CD4-positive, alpha-beta T cell treated with Interleukin-4 for 1 hour (primary cell): ENCODE measurements around the gene KRT86.
A peak's percentile ranks its signal among the peaks of the same experiment; 100 is the strongest.
"Not testable (repeated sequence)": the region's sequence is repeated elsewhere in the genome, so short reads cannot be mapped to it uniquely, and the experiment has no call there.

ENCODE experiments used
- DNase-seq, 2 donors: peaks; one replicate each; pipeline ENCODE4 v3.0.0-alpha.2; 2020 to 2022

KRT86 gene

GRCh38 chr12:52270541-52271070 lies 3.8 kb upstream of the KRT86 start:
- DNase-seq, result no peak

- no peak for DNase-seq
Observed at GRCh38 chr12:52271158-52271557, 3.3 kb upstream of the KRT86 start.

DNA sequence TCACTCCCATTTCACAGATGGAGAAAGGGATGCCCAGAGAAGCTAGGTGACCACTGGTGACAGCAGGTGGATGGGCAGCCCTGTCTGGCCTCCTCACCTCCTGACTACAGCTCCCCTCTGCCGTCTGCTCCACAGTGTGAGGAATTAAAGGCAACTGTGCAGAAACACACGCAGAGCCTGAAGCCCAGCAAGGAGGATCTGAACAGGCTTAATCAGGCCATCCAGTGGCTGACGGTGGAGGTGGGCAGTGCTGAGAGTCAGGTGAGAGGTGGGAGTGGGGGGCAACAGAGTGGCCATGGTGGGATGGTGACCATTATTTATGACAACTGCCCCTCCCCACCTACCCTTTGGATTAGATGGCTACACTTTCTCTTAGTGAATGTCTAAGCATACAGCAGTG lies 1.2 kb downstream of the KRT86 start:
- no peak for DNase-seq

DNA sequence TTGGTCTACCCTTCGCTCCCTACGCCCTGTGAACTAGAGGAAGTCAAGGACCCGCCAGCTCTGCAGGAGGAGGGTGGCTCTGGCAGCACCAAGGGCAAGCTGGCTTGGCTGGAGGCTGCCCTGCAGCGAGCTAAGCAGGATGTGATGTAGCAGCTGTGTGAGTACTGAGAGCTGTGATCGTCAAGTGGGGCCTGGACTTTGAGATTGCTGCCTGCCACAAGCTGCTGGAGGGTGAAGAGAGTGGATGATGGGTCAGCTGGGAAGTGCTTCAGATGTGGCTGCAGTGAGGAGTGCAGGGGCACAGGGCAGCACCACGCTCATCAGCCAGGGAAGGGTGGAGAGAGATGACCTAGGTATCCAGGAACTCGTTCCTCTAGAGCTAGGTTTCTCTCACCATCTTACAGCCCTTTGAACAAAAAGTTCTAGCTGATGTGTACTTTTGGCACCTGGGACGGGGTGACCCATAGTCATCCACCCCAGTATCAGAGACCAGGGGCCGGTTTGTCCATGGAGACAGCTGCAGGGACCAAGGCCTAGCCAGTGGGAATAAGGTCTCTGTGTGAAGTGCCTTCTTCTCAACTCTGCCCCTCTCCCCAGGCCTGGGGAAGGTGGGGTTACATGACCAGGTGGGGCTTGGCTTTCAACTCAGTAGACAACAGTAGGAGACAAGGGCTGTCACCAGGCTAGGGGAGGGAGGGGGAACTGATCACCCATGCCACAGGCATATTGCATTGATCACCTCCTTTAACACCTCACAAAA lies 3.2 kb downstream of the KRT86 start:
- no peak for DNase-seq

- peak; percentile 64 to 66 for DNase-seq
Observed at GRCh38 chr12:52278575-52279421, 4.4 kb downstream of the KRT86 start.

DNA sequence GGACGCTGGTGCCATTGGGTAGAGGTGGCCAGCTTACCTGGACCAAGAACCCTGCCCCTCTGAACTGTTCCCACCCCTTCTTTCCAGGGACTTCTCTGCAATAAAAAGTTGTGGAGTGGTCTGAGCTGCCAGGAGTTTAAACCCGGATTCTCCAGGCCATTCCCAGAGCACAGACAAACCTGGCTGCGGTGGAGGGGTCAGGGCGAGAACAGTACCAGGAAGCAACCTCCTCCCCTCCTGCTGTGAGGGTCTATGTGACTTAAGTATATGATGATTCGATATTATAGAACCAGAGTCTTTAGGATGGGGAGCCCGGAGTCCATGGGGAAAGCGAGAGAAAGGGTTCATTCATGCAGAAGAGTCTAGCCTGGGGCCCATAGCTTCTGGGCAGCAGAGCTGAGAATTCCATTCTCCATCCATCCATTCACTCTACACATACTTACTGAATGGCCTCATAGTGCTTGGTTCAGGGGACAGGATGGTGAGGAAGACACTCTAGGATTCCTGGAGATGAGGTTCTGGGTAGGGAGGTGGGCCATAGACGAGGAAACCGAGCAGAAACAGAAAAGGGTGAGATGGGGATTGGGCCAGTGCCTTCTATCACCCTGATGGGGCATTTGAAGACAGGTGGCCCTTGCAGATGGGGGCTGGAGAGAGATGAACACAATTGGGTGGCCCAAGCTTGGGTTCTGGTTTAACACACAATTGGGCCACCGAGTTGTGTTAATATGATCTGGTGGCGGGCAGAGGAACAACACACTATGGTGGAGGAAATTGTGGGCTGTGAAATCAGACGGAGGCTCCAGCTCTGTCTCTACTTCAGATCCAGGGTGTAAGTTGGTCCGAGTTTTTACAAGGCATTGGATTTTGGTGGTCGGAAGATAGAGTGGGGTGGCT lies 5.2 kb downstream of the KRT86 start:
- DNase-seq, result no peak

GRCh38 chr12:52280319-52280795 lies 5.9 kb downstream of the KRT86 start:
- peak in 1 of 2 donors; percentile 52 for DNase-seq

DNA sequence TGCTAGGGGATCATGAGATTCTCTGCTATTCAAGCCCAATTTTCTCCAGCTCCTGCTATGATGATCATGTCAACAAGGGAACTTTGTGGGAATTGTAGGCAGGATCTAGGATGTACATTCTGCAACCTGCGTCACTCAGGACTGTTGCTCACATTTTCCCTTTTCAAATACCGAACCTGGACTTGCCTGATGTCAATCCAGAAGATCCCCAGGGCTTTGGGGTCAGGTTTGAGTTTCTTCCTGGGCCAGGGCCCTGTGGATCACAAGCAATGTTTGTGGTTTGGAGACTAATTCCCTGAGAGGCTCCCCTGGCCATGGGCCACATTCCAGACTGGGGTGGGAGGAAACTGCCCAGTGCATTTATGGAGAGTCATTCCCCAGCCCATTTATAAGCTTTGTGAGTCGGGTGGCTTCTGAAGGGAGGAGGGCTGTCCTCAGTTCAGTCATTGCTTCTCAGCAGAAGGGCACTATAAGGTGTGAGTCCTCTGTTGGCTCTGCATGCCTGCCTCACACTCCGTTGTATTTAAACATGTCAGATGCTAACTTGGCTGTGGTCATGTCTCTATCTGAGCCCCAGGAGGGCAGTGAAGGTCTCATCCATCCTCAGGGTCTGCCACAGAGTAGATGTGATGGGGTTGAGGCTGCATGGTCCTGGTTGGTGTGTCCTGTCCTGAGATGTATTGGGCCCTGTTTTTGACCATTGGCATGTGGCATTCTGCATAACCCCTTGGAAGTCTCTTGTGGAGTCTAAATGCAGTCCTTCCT lies 6.5 kb downstream of the KRT86 start:
- no peak for DNase-seq

DNA sequence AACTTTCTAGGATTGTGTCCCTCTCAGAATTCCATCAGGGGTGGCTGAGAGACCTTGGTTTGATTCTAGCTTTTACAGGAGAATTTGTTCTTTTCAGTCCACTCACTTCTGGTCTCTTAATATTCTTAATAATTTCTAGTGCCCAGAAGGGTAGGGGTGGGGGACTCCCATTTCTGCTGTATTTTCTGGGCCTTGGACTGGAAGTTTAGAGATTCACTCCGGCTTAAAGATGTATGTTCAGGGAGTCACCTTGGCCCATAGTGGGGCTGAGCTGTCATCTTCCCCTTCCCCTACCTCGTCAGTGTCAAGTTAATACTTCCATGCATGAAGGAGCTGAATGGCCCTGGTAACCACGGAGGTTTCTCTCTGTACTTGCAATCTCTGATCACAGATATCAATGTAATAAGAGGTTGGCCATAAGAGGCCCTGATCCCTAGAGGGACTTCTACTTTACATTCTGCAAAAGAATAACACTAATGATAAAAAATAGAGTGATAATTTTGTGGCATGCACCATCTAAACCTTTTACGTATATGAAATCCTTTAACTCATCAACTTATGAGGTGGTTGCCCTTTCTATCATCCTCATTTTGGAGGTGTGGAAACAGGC lies 10.2 kb downstream of the KRT86 start:
- DNase-seq, result no peak

DNA sequence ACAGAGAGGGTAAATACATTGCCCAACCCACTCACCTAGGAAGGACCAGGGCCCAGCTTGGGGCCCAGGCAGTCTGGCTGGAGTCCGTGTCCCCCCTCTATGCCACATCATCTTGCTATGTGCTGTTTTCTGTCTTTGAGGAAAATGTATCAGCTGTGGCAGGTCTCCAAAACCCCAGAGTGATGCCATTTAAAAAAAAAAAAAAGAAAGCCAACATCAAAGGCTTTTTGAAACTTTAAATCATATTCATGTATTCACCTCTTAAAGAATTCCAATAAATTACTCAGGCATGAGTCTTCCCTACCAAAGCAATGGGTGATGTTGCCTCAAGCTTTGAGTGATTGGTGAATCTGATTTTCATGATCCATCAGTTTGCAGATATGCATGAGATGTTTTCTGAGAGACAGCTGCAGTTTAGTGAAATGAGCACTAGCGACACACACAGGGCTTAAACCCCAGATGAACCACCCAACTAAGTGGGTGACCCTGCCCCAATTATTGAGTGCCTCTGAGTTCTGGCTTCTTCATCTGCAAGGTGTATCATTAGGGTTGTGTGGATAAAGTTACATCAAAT lies 10.8 kb downstream of the KRT86 start:
- DNase-seq, result no peak

DNA sequence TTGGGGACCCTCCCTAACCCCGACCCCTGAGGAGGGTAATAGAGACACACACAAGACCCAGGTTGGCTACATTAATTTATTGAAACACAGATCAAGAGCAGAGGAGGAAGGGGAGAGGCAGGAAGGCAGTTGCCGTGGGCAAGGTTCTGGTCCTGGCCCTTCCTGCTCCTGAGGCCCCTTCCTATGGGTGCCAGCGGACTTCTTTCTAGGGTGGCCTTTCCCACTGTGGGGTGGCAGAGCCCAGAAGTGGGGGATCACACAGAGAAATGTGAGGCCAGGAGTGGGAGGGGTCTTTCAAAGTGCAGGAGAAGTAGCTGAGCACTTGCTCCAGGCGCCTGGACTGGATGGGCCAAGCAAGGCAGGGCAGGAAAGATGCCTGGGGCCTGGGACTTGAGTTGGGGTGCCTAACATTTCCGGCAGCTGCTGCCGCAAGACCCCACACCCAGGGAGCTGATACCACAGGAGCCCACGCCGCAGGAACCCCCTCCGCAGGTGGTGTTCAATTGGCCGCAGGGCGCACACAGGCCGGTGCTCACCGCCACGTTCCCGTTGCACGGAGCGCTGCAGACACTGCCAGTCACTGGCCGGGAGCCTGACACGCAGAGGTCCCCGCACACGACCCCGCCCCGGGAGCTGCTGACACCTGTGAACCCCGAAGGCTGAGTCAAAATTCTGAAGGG lies 11.5 kb downstream of the KRT86 start:
- DNase-seq, result no peak

GRCh38 chr12:52286857-52287785 lies 12.7 kb downstream of the KRT86 start:
- DNase-seq, result not testable (repeated sequence)

DNA sequence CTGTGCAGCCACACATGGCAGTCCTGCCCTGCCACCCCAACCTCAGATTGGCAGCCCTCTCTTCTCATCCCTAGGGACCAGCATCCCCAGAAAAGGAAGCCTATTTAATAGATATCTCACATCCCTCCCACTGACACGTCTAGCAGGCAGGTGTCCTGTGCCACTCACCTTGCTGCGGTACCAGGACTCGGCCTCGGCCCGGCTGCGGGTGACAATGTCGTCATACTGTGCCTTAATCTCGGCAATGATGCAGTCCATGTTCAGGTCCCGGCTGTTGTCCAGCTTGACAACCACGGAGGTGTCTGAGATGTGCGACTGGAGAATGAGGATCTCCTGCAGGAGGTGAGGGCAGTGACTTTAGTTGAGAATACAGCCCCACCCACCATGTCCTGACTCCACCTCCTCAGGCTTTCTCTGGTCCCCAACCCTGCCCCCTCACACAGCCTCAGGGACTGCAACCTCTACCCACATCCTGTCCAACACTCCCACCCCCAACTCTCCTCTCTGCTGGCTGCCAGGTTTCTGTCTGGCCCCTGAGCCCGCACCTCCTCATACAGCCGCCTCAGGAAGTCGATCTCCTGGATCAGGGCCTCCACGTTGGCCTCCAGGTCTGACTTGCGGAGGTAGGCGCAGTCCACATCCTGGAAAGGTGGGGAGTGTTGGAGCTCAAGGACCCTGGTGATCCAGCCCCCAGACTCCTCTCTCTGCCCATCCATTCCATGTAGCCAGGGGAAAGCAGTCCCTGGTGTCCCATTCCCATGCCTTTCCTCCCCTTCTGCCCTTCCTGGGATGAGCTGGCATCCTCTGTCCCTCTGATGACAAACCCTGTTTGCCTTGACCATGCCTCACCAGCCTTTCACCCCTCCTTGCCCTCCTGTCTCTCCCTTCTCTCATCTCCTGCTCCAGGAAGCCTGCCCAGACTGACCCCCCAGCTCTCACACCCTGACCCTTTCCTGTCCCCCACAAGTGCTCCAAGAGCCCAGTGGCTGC lies 13.7 kb downstream of the KRT86 start:
- DNase-seq, result not testable (repeated sequence)

DNA sequence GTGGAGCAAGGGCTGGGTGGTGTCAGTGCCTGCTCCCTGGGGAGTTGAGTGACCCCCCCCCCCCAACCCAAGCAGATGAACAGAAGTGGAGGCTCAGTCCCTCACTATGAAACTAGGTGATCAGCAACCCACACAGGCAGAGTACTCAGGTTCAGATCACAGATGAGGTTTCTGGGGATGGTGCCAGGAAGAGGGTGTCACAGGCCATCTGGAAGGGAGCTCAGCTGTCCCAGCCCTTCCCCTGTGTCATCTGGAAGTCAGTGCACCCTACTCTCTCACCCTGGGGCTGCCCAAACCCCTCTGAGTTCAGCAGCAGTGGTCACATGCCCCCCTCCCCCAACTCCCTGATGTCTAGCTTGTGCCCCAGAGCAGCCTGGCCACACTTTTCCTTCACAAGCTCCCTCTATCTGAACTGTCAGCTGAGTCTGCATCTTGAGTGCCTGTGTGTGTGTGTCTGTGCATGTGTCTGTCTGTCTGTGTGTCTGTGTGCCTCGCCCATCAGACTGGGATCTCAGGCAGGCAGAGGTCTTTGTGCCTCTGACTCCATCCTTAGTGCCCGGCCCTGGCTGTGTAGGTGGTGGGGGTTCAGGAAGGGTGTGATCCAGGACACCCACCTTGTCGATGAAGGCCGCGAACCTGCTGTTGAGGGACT lies 16.2 kb downstream of the KRT86 start:
- not testable (repeated sequence) for DNase-seq

DNA sequence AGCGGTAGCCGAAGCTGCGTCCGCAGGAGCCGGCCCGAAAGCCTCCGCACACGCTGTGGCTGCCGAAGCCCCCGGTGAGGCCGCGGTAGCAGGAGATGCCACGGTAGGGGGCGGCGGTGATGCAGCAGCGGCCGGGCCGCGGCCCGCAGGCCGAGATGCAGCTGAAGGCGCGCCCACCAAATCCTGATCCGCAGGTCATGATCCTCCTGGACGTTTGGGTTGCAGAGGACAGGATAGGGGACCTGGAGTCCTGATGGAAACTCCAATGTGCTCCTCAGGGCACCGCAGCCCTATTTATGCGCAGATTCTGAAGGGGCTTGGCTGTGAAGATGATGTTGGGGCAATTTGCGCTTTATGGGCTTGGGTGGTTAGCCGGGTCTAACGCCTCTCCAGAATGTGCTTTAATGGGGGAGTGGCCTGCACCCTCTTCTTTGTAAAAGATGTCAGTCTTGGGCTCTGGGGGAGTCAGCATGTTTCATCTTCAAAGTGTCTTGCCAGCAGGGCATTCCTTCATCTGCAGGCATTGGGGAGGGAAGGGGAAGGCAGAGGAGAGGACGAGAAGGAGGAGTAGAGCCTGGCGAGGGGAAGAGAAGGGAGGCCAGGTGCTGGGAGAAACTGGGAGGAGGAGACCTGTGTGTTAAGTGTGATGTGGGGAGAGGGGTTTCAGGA lies 17.0 kb downstream of the KRT86 start, which contains the start of gene KRT81:
KRT81 (minus strand) TSS at position 268 of the 669 bp plus-strand sequence; CDS start at position 199, 69 bp downstream.
- no peak for DNase-seq

DNA sequence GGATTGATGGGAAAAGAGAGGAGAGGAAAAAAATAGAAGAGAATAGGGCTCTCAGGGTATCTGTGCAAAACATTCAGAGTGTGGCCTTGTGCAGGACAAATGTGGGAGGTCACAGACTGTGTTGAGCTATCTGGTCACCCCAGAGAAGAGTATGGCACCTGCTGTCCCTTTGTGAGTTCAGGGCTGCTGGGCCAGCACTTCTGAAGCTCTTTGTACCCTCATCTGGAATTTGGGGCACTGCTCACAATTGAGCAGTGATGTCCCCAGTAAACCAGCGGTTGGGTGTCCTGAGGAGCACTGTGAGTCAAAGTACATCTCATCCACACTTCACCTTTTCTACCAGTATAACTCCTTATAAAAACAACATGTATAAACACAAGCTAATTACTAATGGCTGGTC lies 19.5 kb downstream of the KRT86 start:
- no peak for DNase-seq

- DNase-seq, result no peak
Observed at GRCh38 chr12:52294803-52295202, 20.4 kb downstream of the KRT86 start.
